HK-2 (cell line): ENCODE data around the gene FBXO27.
"Not testable (repeated sequence)": the region's sequence is repeated elsewhere in the genome, so short reads cannot be mapped to it uniquely, and the experiment has no call there.

ENCODE experiments used
- DNase-seq: peaks from one replicate; pipeline ENCODE4 v3.0.0-alpha.2; 2018; ENCODE audit not compliant: unreplicated experiment

The FBXO27 gene

GRCh38 chr19:38989066-38989605, 43.2 kb downstream of the FBXO27 start:
- DNase-seq: peak; percentile 49

- DNase-seq: not testable (repeated sequence)
These were observed 43.7 kb downstream of the FBXO27 start for GRCh38 chr19:38988627-38989026.

GRCh38 chr19:38987745-38988144, 44.6 kb downstream of the FBXO27 start:
- not testable (repeated sequence) for DNase-seq

GRCh38 chr19:38985262-38985661, 47.1 kb downstream of the FBXO27 start:
- no peak for DNase-seq

- DNase-seq: no peak
These were observed 51.6 kb downstream of the FBXO27 start for GRCh38 chr19:38980583-38981374.

GRCh38 chr19:38979812-38980211, 52.5 kb downstream of the FBXO27 start:
- no peak for DNase-seq

GRCh38 chr19:38978326-38978689, 54.0 kb downstream of the FBXO27 start:
- DNase-seq: no peak

GRCh38 chr19:38977445-38978325, 54.7 kb downstream of the FBXO27 start:
- peak; percentile 68 for DNase-seq

GRCh38 chr19:38975861-38976271, 56.5 kb downstream of the FBXO27 start:
- DNase-seq: peak; percentile 82

- no peak for DNase-seq
These were observed 57.0 kb downstream of the FBXO27 start, which contains the start of gene FBXO17 for GRCh38 chr19:38975214-38975860. TSS of gene FBXO17 (minus strand) at chr19:38975742. CDS start at chr19:38950319, 25,423 bp downstream.

- DNase-seq: no peak
These were observed 57.6 kb downstream of the FBXO27 start for GRCh38 chr19:38974624-38975213.
